ENCODE results near the gene WWTR1.

The WWTR1 gene

GRCh38 chr3:149542375-149543312, 115.2 kb downstream of the WWTR1 start:
- Histone ChIP-seq H2AFZ (ENCODE audit: low read length) (no peak overlapping the region), H3K4me1 (ENCODE audit: insufficient read depth, low read length, severe bottlenecking) (no peaks in the 10 kb centered on the region), H3F3A (ENCODE audit: insufficient read depth, low read length) (no peaks in the 10 kb centered on the region), H3K36me3 (ENCODE audit: insufficient read depth, low read length) (no peaks in the 10 kb centered on the region), H3K4me2 (ENCODE audit: low read length) (no peak overlapping the region), H3K9me3 (ENCODE audit: low read length) (no peaks in the 10 kb centered on the region), H3K9ac (ENCODE audit: low read length) (no peak overlapping the region), H3K9me2 (ENCODE audit: low read depth, low read length) (no peaks in the 10 kb centered on the region), H3K27me3 (ENCODE audit: insufficient read depth, low read length) (no peaks in the 10 kb centered on the region), H3K27ac (ENCODE audit: low read depth, low read length, poor library complexity, severe bottlenecking) (no peak overlapping the region), H3K4me3 (ENCODE audit: low read depth, low read length, poor library complexity, severe bottlenecking) (no peak overlapping the region), H4K20me1 (ENCODE audit: insufficient read depth, low read length) (no peaks in the 10 kb centered on the region), H3K79me2 (ENCODE audit: insufficient read depth, low read length) (no peaks in the 10 kb centered on the region)
- no peak for TF ChIP-seq EZH2 (IDR thresholded peaks at IDR 0.05; ENCODE audit: borderline replicate concordance, low read length)
- TF ChIP-seq CTCF (IDR thresholded peaks at IDR 0.05; ENCODE audit: low read length) = no peak

GRCh38 chr3:149541091-149541491, 116.7 kb downstream of the WWTR1 start:
- H3K9ac ChIP-seq (ENCODE audit: low read length) = no peak overlapping the region
- no peaks in the 10 kb centered on the region for H3F3A ChIP-seq (ENCODE audit: insufficient read depth, low read length)
- no peak overlapping the region for H3K4me3 ChIP-seq (ENCODE audit: low read depth, low read length, poor library complexity, severe bottlenecking)
- no peak overlapping the region for H2AFZ ChIP-seq (ENCODE audit: low read length)
- H3K9me2 ChIP-seq (ENCODE audit: low read depth, low read length) = no peaks in the 10 kb centered on the region
- H3K27me3 ChIP-seq (ENCODE audit: insufficient read depth, low read length) = no peaks in the 10 kb centered on the region
- no peak overlapping the region for H3K27ac ChIP-seq (ENCODE audit: low read depth, low read length, poor library complexity, severe bottlenecking)
- H3K4me1 ChIP-seq (ENCODE audit: insufficient read depth, low read length, severe bottlenecking) = no peaks in the 10 kb centered on the region
- no peaks in the 10 kb centered on the region for H3K36me3 ChIP-seq (ENCODE audit: insufficient read depth, low read length)
- no peak for TF ChIP-seq EZH2 (IDR thresholded peaks at IDR 0.05; ENCODE audit: borderline replicate concordance, low read length)
- TF ChIP-seq CTCF (IDR thresholded peaks at IDR 0.05; ENCODE audit: low read length) = no peak
- H3K79me2 ChIP-seq (ENCODE audit: insufficient read depth, low read length) = no peaks in the 10 kb centered on the region
- H4K20me1 ChIP-seq (ENCODE audit: insufficient read depth, low read length) = no peaks in the 10 kb centered on the region
- H3K4me2 ChIP-seq (ENCODE audit: low read length) = no peak overlapping the region
- H3K9me3 ChIP-seq (ENCODE audit: low read length) = no peaks in the 10 kb centered on the region

- H3K4me3 ChIP-seq (ENCODE audit: low read depth, low read length, poor library complexity, severe bottlenecking) = no peak overlapping the region
- H3K79me2 ChIP-seq (ENCODE audit: insufficient read depth, low read length) = no peaks in the 10 kb centered on the region
- H3K9ac ChIP-seq (ENCODE audit: low read length) = no peak overlapping the region
- H3F3A ChIP-seq (ENCODE audit: insufficient read depth, low read length) = no peaks in the 10 kb centered on the region
- no peak overlapping the region for H3K27ac ChIP-seq (ENCODE audit: low read depth, low read length, poor library complexity, severe bottlenecking)
- no peak overlapping the region for H2AFZ ChIP-seq (ENCODE audit: low read length)
- no peaks in the 10 kb centered on the region for H3K36me3 ChIP-seq (ENCODE audit: insufficient read depth, low read length)
- no peak overlapping the region for H3K4me2 ChIP-seq (ENCODE audit: low read length)
- no peaks in the 10 kb centered on the region for H4K20me1 ChIP-seq (ENCODE audit: insufficient read depth, low read length)
- TF ChIP-seq CTCF (IDR thresholded peaks at IDR 0.05; ENCODE audit: low read length) (no peak), EZH2 (IDR thresholded peaks at IDR 0.05; ENCODE audit: borderline replicate concordance, low read length) (no peak)
- no peaks in the 10 kb centered on the region for H3K27me3 ChIP-seq (ENCODE audit: insufficient read depth, low read length)
- no peaks in the 10 kb centered on the region for H3K9me3 ChIP-seq (ENCODE audit: low read length)
- H3K4me1 ChIP-seq (ENCODE audit: insufficient read depth, low read length, severe bottlenecking) = no peaks in the 10 kb centered on the region
- H3K9me2 ChIP-seq (ENCODE audit: low read depth, low read length) = no peaks in the 10 kb centered on the region
Measured at GRCh38 chr3:149538371-149538770, 119.5 kb downstream of the WWTR1 start.

Measured in OCI-LY1 (cell line).